ENCODE data around the gene GTF3C1. TPM values are rescaled to one million over a fixed set of nuclear protein-coding genes. Genes with fewer than 3 reads are reported as not detected.
A peak's percentile ranks its signal among the peaks of the same experiment; 100 is the strongest.

GTF3C1 gene
- total RNA-seq, 6 donors from 2014 or later = 58.3 to 138 (median 73.3) TPM

- peak in 1 of 2 donors; percentile 2 for DNase-seq
Measured at GRCh38 chr16:27417047-27417671, 132.6 kb downstream of the GTF3C1 start.

GRCh38 chr16:27414788-27415431 lies 134.8 kb downstream of the GTF3C1 start:
- no peaks in the 10 kb centered on the region for H3K36me3 ChIP-seq
- no peak for ATAC-seq (ENCODE audit: low FRiP score in 2 of 2)
- TF ChIP-seq POLR2AphosphoS5 (IDR thresholded peaks at IDR 0.05) (no peak), EP300 (IDR thresholded peaks at IDR 0.05) (no peak), POLR2A (IDR thresholded peaks at IDR 0.05) (no peak)
- TF ChIP-seq, protein P1, sequence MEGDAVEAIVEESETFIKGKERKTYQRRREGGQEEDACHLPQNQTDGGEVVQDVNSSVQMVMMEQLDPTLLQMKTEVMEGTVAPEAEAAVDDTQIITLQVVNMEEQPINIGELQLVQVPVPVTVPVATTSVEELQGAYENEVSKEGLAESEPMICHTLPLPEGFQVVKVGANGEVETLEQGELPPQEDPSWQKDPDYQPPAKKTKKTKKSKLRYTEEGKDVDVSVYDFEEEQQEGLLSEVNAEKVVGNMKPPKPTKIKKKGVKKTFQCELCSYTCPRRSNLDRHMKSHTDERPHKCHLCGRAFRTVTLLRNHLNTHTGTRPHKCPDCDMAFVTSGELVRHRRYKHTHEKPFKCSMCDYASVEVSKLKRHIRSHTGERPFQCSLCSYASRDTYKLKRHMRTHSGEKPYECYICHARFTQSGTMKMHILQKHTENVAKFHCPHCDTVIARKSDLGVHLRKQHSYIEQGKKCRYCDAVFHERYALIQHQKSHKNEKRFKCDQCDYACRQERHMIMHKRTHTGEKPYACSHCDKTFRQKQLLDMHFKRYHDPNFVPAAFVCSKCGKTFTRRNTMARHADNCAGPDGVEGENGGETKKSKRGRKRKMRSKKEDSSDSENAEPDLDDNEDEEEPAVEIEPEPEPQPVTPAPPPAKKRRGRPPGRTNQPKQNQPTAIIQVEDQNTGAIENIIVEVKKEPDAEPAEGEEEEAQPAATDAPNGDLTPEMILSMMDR (IDR thresholded peaks at IDR 0.05) = no peak
- no peak overlapping the region for H3K27ac ChIP-seq
- 56 to 63% methylated on average over 6 of the region's 6 CpGs for WGBS, 2 donors
- no peak overlapping the region for H3K4me3 ChIP-seq
- H3K4me1 ChIP-seq = peaks cover 0 to 8% (median 7%) of the 10 kb centered on the region in 4 donors
- DNase-seq = no peak
- H3K27me3 ChIP-seq = no peaks in the 10 kb centered on the region
- no peaks in the 10 kb centered on the region for H3K9me3 ChIP-seq

More at GRCh38 chr16:27417047-27417671, 132.6 kb downstream of the GTF3C1 start:
- Histone ChIP-seq H3K27ac (no peak overlapping the region), H3K9me3 (peaks cover 3 to 8% (median 6%) of the 10 kb centered on the region in 4 donors), H3K27me3 (no peaks in the 10 kb centered on the region), H3K4me1 (no peaks in the 10 kb centered on the region), H3K4me3 (no peak overlapping the region), H3K36me3 (no peaks in the 10 kb centered on the region)
- ATAC-seq (ENCODE audit: low FRiP score in 2 of 2) = no peak
- 79 to 90% methylated on average over 4 of the region's 4 CpGs for WGBS, 2 donors
- no peak for TF ChIP-seq POLR2AphosphoS5 (IDR thresholded peaks at IDR 0.05)
- no peak for TF ChIP-seq EP300 (IDR thresholded peaks at IDR 0.05)
- TF ChIP-seq, protein P1 (IDR thresholded peaks at IDR 0.05) = no peak
- TF ChIP-seq POLR2A (IDR thresholded peaks at IDR 0.05) = no peak

GRCh38 chr16:27413956-27414355 lies 135.8 kb downstream of the GTF3C1 start:
- 70 to 80% methylated on average over 2 of the region's 2 CpGs for WGBS, 2 donors
- TF ChIP-seq POLR2AphosphoS5 (IDR thresholded peaks at IDR 0.05) (no peak), EP300 (IDR thresholded peaks at IDR 0.05) (no peak), POLR2A (IDR thresholded peaks at IDR 0.05) (no peak)
- TF ChIP-seq, protein P1 (IDR thresholded peaks at IDR 0.05) = no peak

GRCh38 chr16:27410761-27411160 lies 139.0 kb downstream of the GTF3C1 start:
- H3K36me3 ChIP-seq = no peaks in the 10 kb centered on the region
- H3K27ac ChIP-seq = no peak overlapping the region
- TF ChIP-seq, protein P1 (IDR thresholded peaks at IDR 0.05) = no peak
- no peak for TF ChIP-seq POLR2A (IDR thresholded peaks at IDR 0.05)
- TF ChIP-seq POLR2AphosphoS5 (IDR thresholded peaks at IDR 0.05) = no peak
- TF ChIP-seq EP300 (IDR thresholded peaks at IDR 0.05) = no peak
- H3K4me1 ChIP-seq = peaks cover 3 to 37% (median 21%) of the 10 kb centered on the region in 4 donors
- DNase-seq (no peak), ATAC-seq (ENCODE audit: low FRiP score in 2 of 2) (no peak)
- H3K9me3 ChIP-seq = no peaks in the 10 kb centered on the region
- H3K27me3 ChIP-seq = no peaks in the 10 kb centered on the region
- WGBS, 2 donors = 48 to 65% methylated on average over 1 of the region's 1 CpG
- H3K4me3 ChIP-seq = no peak overlapping the region

More at GRCh38 chr16:27413956-27414355, 135.8 kb downstream of the GTF3C1 start:
- Histone ChIP-seq H3K36me3 (no peaks in the 10 kb centered on the region), H3K4me3 (no peak overlapping the region), H3K4me1 (peaks cover 0 to 8% (median 7%) of the 10 kb centered on the region in 4 donors), H3K27ac (no peak overlapping the region), H3K27me3 (no peaks in the 10 kb centered on the region), H3K9me3 (no peaks in the 10 kb centered on the region)
- DNase-seq (no peak), ATAC-seq (ENCODE audit: low FRiP score in 2 of 2) (no peak)

Other genes with a start within 250 kb of the GTF3C1 start
- gene IL4R, start 235.9 kb downstream of the GTF3C1 start, total RNA-seq = 100 to 1,000 TPM in 5 of 6 donors, 10 to 100 TPM in 1; 87.0 to 202 (median 153) TPM
- gene IL21R, start 147.7 kb downstream of the GTF3C1 start, total RNA-seq = 10 to 100 TPM in 1 of 6 donors, 1 to 10 TPM in 5; 2.0 to 10.1 (median 3.6) TPM
- 10 to 100 TPM; 19.9 to 79.6 (median 38.6) TPM for gene KATNIP, start 231 bp upstream of the GTF3C1 start, total RNA-seq